Caco-2 (cell line): ENCODE data around the gene FGD5. TPM values are rescaled to one million over a fixed set of nuclear protein-coding genes. Genes with fewer than 3 reads are reported as not detected.

ENCODE experiments used
- BruUV-seq: library from RNA; stranded (reverse); fragments of 400-500 nt; replicated peaks from 2 replicates; lab custom pipeline; 2021; lab: Mats Ljungman, UMichigan
- CTCF ChIA-PET: fragments of 300-600 bp; sonication (Branson Sonifier 250); formaldehyde crosslinking; loops from one replicate; lab custom pipeline; 2022; ENCODE audit warnings: antibody characterized with exemption; lab: Charles Lee
- POLR2A ChIA-PET: fragments of 300-600 bp; sonication (Branson Sonifier 250); formaldehyde crosslinking; loops from one replicate; lab custom pipeline; 2022; ENCODE audit warnings: antibody characterized with exemption; lab: Charles Lee
- DNase-seq, 2 experiments: peaks; one replicate each; pipeline versions ENCODE4 v3.0.0 to v3.0.0-alpha.2; 2020 to 2022
- H3K27me3 ChIP-seq: replicated peaks from 2 replicates; pipeline ENCODE4 v1.6.0; 2011; ENCODE audit warnings: low read length; ENCODE audit not compliant: control insufficient read depth, insufficient read depth
- H3K36me3 ChIP-seq: 2 replicates; pipeline ENCODE4 v1.5.1; 2011; ENCODE audit warnings: low read length; ENCODE audit not compliant: control insufficient read depth, insufficient read depth
- H3K4me1 ChIP-seq: fragments of 250-450 bp; sonication (Bioruptor Pico); 2 replicates; pipeline ENCODE4 v1.5.1; 2020; ENCODE audit warnings: mild to moderate bottlenecking
- H3K4me3 ChIP-seq: 2 replicates; pipeline ENCODE4 v1.5.1; 2011; ENCODE audit warnings: low read depth, mild to moderate bottlenecking, control low read depth, low read length
- H3K9me3 ChIP-seq: fragments of 250-450 bp; sonication (Bioruptor Pico); 2 replicates; pipeline ENCODE4 v1.5.1; 2020; ENCODE audit warnings: mild to moderate bottlenecking, moderate library complexity
- H3K27ac Mint-ChIP-seq: one replicate; pipeline ENCODE4 v1.8.0; 2022; ENCODE audit warnings: mixed read lengths; ENCODE audit not compliant: unreplicated experiment
- H3K27me3 Mint-ChIP-seq: one replicate; pipeline ENCODE4 v1.8.0; 2022; ENCODE audit warnings: mixed read lengths; ENCODE audit not compliant: insufficient read depth, unreplicated experiment
- H3K36me3 Mint-ChIP-seq: one replicate; pipeline ENCODE4 v1.8.0; 2022; ENCODE audit warnings: mild to moderate bottlenecking, mixed read lengths; ENCODE audit not compliant: insufficient read depth, unreplicated experiment
- H3K4me1 Mint-ChIP-seq: one replicate; pipeline ENCODE4 v1.8.0; 2022; ENCODE audit warnings: low read depth, mixed read lengths; ENCODE audit not compliant: unreplicated experiment
- H3K4me3 Mint-ChIP-seq: one replicate; pipeline ENCODE4 v1.8.0; 2022; ENCODE audit warnings: mild to moderate bottlenecking, moderate library complexity, mixed read lengths; ENCODE audit not compliant: unreplicated experiment
- H3K9me3 Mint-ChIP-seq: one replicate; pipeline ENCODE4 v1.8.0; 2022; ENCODE audit warnings: mixed read lengths; ENCODE audit not compliant: unreplicated experiment
- intact Hi-C: fragments of 100-400 bp; cut with micrococcal nuclease; formaldehyde crosslinking; loops from one replicate; pipeline ENCODE4 v1.10.0; 2022; ENCODE audit not compliant: unreplicated experiment
- total RNA-seq: library from RNA; stranded (reverse); gene quantifications from 2 replicates; pipeline ENCODE4 v1.2.3, GENCODE V29; 2022
- TF ChIP-seq, protein P1 (sequence below), 2 experiments: fragments of 200-600 bp in 1 of 2; IDR thresholded peaks; 1 replicate in 1 of 2; 2 replicates in 1 of 2; pipeline versions ENCODE4 v1.5.1 to v1.8.0; 2011 to 2022; ENCODE audit warnings: antibody characterized with exemption in 1 of 2, control low read depth in 1 of 2, inconsistent platforms in 1 of 2, low read depth in 1 of 2, low read length in 1 of 2, mild to moderate bottlenecking in 1 of 2, moderate library complexity in 1 of 2; ENCODE audit not compliant: insufficient read depth in 1 of 2, severe bottlenecking in 1 of 2, unreplicated experiment in 1 of 2

The FGD5 gene
- total RNA-seq, 1 experiment from 2014 or later = 0.25 TPM

- H3K36me3 ChIP-seq = no peaks in the 10 kb centered on the region
- H3K4me3 ChIP-seq = no peak overlapping the region
- H3K36me3 Mint-ChIP-seq = no peaks in the 10 kb centered on the region
- no peaks in the 10 kb centered on the region for H3K4me1 Mint-ChIP-seq
- intact Hi-C loops = no loop called here
- DNase-seq = no peak
- CTCF ChIA-PET = no interaction called here
- H3K27me3 Mint-ChIP-seq = peaks cover 17% of the 10 kb centered on the region
- no peaks in the 10 kb centered on the region for H3K9me3 ChIP-seq
- BruUV-seq = no TSS peak
- H3K4me3 Mint-ChIP-seq = no peak overlapping the region
- no peak overlapping the region for H3K27ac Mint-ChIP-seq
- TF ChIP-seq, protein P1, sequence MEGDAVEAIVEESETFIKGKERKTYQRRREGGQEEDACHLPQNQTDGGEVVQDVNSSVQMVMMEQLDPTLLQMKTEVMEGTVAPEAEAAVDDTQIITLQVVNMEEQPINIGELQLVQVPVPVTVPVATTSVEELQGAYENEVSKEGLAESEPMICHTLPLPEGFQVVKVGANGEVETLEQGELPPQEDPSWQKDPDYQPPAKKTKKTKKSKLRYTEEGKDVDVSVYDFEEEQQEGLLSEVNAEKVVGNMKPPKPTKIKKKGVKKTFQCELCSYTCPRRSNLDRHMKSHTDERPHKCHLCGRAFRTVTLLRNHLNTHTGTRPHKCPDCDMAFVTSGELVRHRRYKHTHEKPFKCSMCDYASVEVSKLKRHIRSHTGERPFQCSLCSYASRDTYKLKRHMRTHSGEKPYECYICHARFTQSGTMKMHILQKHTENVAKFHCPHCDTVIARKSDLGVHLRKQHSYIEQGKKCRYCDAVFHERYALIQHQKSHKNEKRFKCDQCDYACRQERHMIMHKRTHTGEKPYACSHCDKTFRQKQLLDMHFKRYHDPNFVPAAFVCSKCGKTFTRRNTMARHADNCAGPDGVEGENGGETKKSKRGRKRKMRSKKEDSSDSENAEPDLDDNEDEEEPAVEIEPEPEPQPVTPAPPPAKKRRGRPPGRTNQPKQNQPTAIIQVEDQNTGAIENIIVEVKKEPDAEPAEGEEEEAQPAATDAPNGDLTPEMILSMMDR (IDR thresholded peaks at IDR 0.05; ENCODE audit: insufficient read depth in 1 of 2, low read depth in 1 of 2, low read length in 1 of 2, severe bottlenecking in 1 of 2, unreplicated experiment in 1 of 2) = no peak
- no peaks in the 10 kb centered on the region for H3K4me1 ChIP-seq
- H3K27me3 ChIP-seq = no peaks in the 10 kb centered on the region; the same call in 1 of the 2 replicates
- POLR2A ChIA-PET = no interaction called here
- H3K9me3 Mint-ChIP-seq = no peaks in the 10 kb centered on the region
These were observed 20.5 kb downstream of the FGD5 start for GRCh38 chr3:14839236-14839635.

DNA sequence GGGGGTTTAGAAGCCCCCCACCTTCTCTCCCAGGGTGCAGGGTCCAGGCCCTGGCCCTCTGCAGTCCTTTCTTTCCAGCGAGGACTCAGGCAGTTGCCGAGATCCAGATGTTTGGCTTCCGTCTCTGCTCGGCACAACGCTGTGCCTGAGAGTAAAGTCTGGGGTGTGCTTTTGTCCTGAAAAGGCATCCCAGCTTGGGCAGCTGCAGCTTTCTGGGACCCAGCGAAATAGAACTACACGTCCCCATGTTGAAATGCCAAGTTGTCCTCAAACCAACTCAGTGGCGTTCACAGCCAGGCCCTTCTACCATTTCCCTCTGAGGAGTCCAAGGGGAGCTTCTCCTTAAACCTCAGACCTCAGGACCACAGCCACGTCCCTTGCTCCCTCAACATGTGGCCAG lies 23.1 kb downstream of the FGD5 start:
- DNase-seq = no peak
- no peaks in the 10 kb centered on the region for H3K4me1 ChIP-seq
- Mint-ChIP-seq H3K27ac (no peak overlapping the region), H3K4me1 (no peaks in the 10 kb centered on the region), H3K4me3 (no peak overlapping the region), H3K27me3 (peaks cover 13% of the 10 kb centered on the region), H3K36me3 (no peaks in the 10 kb centered on the region), H3K9me3 (no peaks in the 10 kb centered on the region)
- H3K4me3 ChIP-seq = no peak overlapping the region
- ChIA-PET POLR2A (no interaction called here), CTCF (no interaction called here)
- TF ChIP-seq, protein P1 (IDR thresholded peaks at IDR 0.05; ENCODE audit: insufficient read depth in 1 of 2, low read depth in 1 of 2, low read length in 1 of 2, severe bottlenecking in 1 of 2, unreplicated experiment in 1 of 2) = no peak
- intact Hi-C loops = no loop called here
- no TSS peak for BruUV-seq
- H3K9me3 ChIP-seq = no peaks in the 10 kb centered on the region
- H3K27me3 ChIP-seq = no peaks in the 10 kb centered on the region
- H3K36me3 ChIP-seq = no peaks in the 10 kb centered on the region

- CTCF ChIA-PET = no interaction called here
- Histone ChIP-seq H3K4me3 (no peak overlapping the region), H3K27me3 (no peaks in the 10 kb centered on the region; the same call in 1 of the 2 replicates), H3K4me1 (no peaks in the 10 kb centered on the region), H3K36me3 (no peaks in the 10 kb centered on the region), H3K9me3 (no peaks in the 10 kb centered on the region)
- BruUV-seq = no TSS peak
- POLR2A ChIA-PET = no interaction called here
- intact Hi-C loops = no loop called here
- Mint-ChIP-seq H3K27ac (no peak overlapping the region), H3K4me1 (no peaks in the 10 kb centered on the region), H3K4me3 (no peak overlapping the region), H3K36me3 (no peaks in the 10 kb centered on the region), H3K9me3 (no peaks in the 10 kb centered on the region), H3K27me3 (peaks cover 13% of the 10 kb centered on the region)
- TF ChIP-seq, protein P1 (IDR thresholded peaks at IDR 0.05; ENCODE audit: insufficient read depth in 1 of 2, low read depth in 1 of 2, low read length in 1 of 2, severe bottlenecking in 1 of 2, unreplicated experiment in 1 of 2) = no peak
- no peak for DNase-seq
These were observed 23.5 kb downstream of the FGD5 start for GRCh38 chr3:14842277-14842676.
